Upper lobe of left lung (tissue), 4 donors: ENCODE data around the gene GATB.

Experiments used
- CTCF ChIP-seq, 6 experiments: fragments of 450-650 bp in 4 of 6; fragments of 200-600 bp in 2 of 6; sonication (generic) in 2 of 6; IDR thresholded peaks; one replicate each; pipeline ENCODE4 v1.5.1; 2016 to 2019; ENCODE audit warnings: antibody characterized with exemption in 6 of 6
- EP300 ChIP-seq, 4 donors: sonication (generic); formaldehyde crosslinking; IDR thresholded peaks; one replicate each; pipeline ENCODE4 v1.5.1; 2017; ENCODE audit warnings: antibody characterized with exemption in 4 of 4, control low read depth in 2 of 4
- POLR2A ChIP-seq, 4 donors: fragments of 450-650 bp; IDR thresholded peaks; one replicate each; pipeline ENCODE4 v1.5.1; 2016 to 2017; ENCODE audit warnings: antibody characterized with exemption in 4 of 4, mild to moderate bottlenecking in 2 of 4

- TF ChIP-seq CTCF (IDR thresholded peaks at IDR 0.05), result no peak
- no peak for TF ChIP-seq POLR2A (IDR thresholded peaks at IDR 0.05)
- TF ChIP-seq EP300 (IDR thresholded peaks at IDR 0.05), result no peak
Observed at GRCh38 chr4:151784706-151785105, 23.9 kb upstream of the GATB start.
